T-helper 1 cell treated with Interleukin-12 subunit alpha and Interleukin-12 subunit beta and Interleukin-4 antibody, amounts not matched to agents 30 μg/mL and 1 μg/mL, for 36 hours (primary cell): ENCODE data around the gene TOX4.
"Not testable (repeated sequence)": the region's sequence is repeated elsewhere in the genome, so short reads cannot be mapped to it uniquely, and the experiment has no call there.

ENCODE experiments used
- H3K27ac Mint-ChIP-seq: one replicate; pipeline ENCODE4 v1.8.0; 2021; ENCODE audit warnings: mild to moderate bottlenecking, mixed read lengths
- H3K27me3 Mint-ChIP-seq: one replicate; pipeline ENCODE4 v1.8.0; 2021; ENCODE audit warnings: low read depth, mixed read lengths
- H3K36me3 Mint-ChIP-seq: one replicate; pipeline ENCODE4 v1.8.0; 2021; ENCODE audit warnings: low read depth, mixed read lengths
- H3K4me1 Mint-ChIP-seq: one replicate; pipeline ENCODE4 v1.8.0; 2021; ENCODE audit warnings: low read depth, mixed read lengths
- H3K4me3 Mint-ChIP-seq: one replicate; pipeline ENCODE4 v1.8.0; 2021; ENCODE audit warnings: mild to moderate bottlenecking, moderate library complexity, mixed read lengths
- H3K9me3 Mint-ChIP-seq: one replicate; pipeline ENCODE4 v1.8.0; 2021; ENCODE audit warnings: mixed read lengths

Gene TOX4

GRCh38 chr14:21536418-21537089 lies 59.6 kb downstream of the TOX4 start:
- no peak overlapping the region for H3K4me3 Mint-ChIP-seq
- H3K27me3 Mint-ChIP-seq, result peaks cover 65% of the 10 kb centered on the region
- H3K36me3 Mint-ChIP-seq, result peaks cover 2% of the 10 kb centered on the region
- no peaks in the 10 kb centered on the region for H3K9me3 Mint-ChIP-seq
- H3K4me1 Mint-ChIP-seq, result peaks cover 3% of the 10 kb centered on the region
- no peak overlapping the region for H3K27ac Mint-ChIP-seq

GRCh38 chr14:21537090-21537424 lies 60.1 kb downstream of the TOX4 start:
- Mint-ChIP-seq H3K4me3 (peak overlapping the region; percentile 19), H3K36me3 (peaks cover 2% of the 10 kb centered on the region), H3K27ac (no peak overlapping the region), H3K27me3 (peaks cover 65% of the 10 kb centered on the region), H3K4me1 (peaks cover 3% of the 10 kb centered on the region), H3K9me3 (no peaks in the 10 kb centered on the region)

- Mint-ChIP-seq H3K36me3 (peaks cover 2% of the 10 kb centered on the region), H3K4me1 (peaks cover 3% of the 10 kb centered on the region), H3K4me3 (no peak overlapping the region), H3K27me3 (peaks cover 64% of the 10 kb centered on the region), H3K27ac (no peak overlapping the region), H3K9me3 (no peaks in the 10 kb centered on the region)
These were observed 62.4 kb downstream of the TOX4 start for GRCh38 chr14:21539189-21539940.

GRCh38 chr14:21541413-21542074 lies 64.5 kb downstream of the TOX4 start:
- H3K36me3 Mint-ChIP-seq, result peaks cover 2% of the 10 kb centered on the region
- no peaks in the 10 kb centered on the region for H3K4me1 Mint-ChIP-seq
- peaks cover 47% of the 10 kb centered on the region for H3K27me3 Mint-ChIP-seq
- H3K4me3 Mint-ChIP-seq, result no peak overlapping the region
- H3K9me3 Mint-ChIP-seq, result no peaks in the 10 kb centered on the region
- no peak overlapping the region for H3K27ac Mint-ChIP-seq

GRCh38 chr14:21543521-21543960 lies 66.5 kb downstream of the TOX4 start:
- Mint-ChIP-seq H3K36me3 (no peaks in the 10 kb centered on the region), H3K4me3 (no peak overlapping the region), H3K9me3 (no peaks in the 10 kb centered on the region), H3K27me3 (peaks cover 28% of the 10 kb centered on the region), H3K4me1 (no peaks in the 10 kb centered on the region), H3K27ac (no peak overlapping the region)

GRCh38 chr14:21543963-21544362 lies 67.0 kb downstream of the TOX4 start:
- Mint-ChIP-seq H3K4me1 (no peaks in the 10 kb centered on the region), H3K27ac (no peak overlapping the region), H3K9me3 (no peaks in the 10 kb centered on the region), H3K4me3 (no peak overlapping the region), H3K27me3 (peaks cover 24% of the 10 kb centered on the region), H3K36me3 (no peaks in the 10 kb centered on the region)

GRCh38 chr14:21544588-21544987 lies 67.6 kb downstream of the TOX4 start:
- H3K4me1 Mint-ChIP-seq, result not testable (repeated sequence)

More at GRCh38 chr14:21544588-21544987, 67.6 kb downstream of the TOX4 start:
- H3K27ac Mint-ChIP-seq, H3K36me3 Mint-ChIP-seq, H3K9me3 Mint-ChIP-seq, H3K4me3 Mint-ChIP-seq: not testable (repeated sequence)
- H3K27me3 Mint-ChIP-seq, result peaks cover 18% of the 10 kb centered on the region
